ENCODE data around the gene KCNJ16.

- TF ChIP-seq CTCF (IDR thresholded peaks at IDR 0.05) (no peak), EP300 (IDR thresholded peaks at IDR 0.05) (no peak), KDM5A (IDR thresholded peaks at IDR 0.05) (no peak), SMC3 (IDR thresholded peaks at IDR 0.05) (no peak), RCOR1 (IDR thresholded peaks at IDR 0.05; ENCODE audit: low read depth, low read length) (no peak), REST (IDR thresholded peaks at IDR 0.05) (no peak), CHD2 (IDR thresholded peaks at IDR 0.05; ENCODE audit: low read length, partially characterized antibody) (no peak), POLR2A (IDR thresholded peaks at IDR 0.05; ENCODE audit: low read length) (no peak), E2F6 (IDR thresholded peaks at IDR 0.05; ENCODE audit: borderline replicate concordance, low read depth) (no peak), SREBF2 (IDR thresholded peaks at IDR 0.05) (no peak), RAD21 (conservative IDR thresholded peaks at IDR 0.05 in 1 of 2, IDR thresholded peaks at IDR 0.05 in 1 of 2) (no peak), CHD4 (IDR thresholded peaks at IDR 0.05; ENCODE audit: borderline replicate concordance) (no peak)
Measured at GRCh38 chr17:70115126-70115525, 40.1 kb downstream of the KCNJ16 start.

Data from A549 (cell line).